GM10248 (cell line): Measurements from ENCODE around the gene MAP10.

ENCODE experiments used
- CTCF ChIA-PET: fragments of 300-600 bp; sonication (Branson Sonifier 250); formaldehyde crosslinking; extraction: SDS; loops from one replicate; lab custom pipeline; 2021; ENCODE audit warnings: antibody characterized with exemption; lab: Yijun Ruan, JAX
- POLR2A ChIA-PET: fragments of 350-650 bp; sonication (Branson Sonifier 250); formaldehyde crosslinking; extraction: SDS; loops from one replicate; lab custom pipeline; 2020; ENCODE audit warnings: antibody characterized with exemption; lab: Yijun Ruan, JAX
- DNase-seq: peaks from one replicate; pipeline ENCODE4 v3.0.0; 2012; ENCODE audit errors: extremely low spot score
- TF ChIP-seq, protein P1 (sequence below): IDR thresholded peaks from 2 replicates; pipeline ENCODE4 v1.5.1; 2012; ENCODE audit warnings: mild to moderate bottlenecking, low read depth; ENCODE audit errors: extremely low read depth, missing control alignments, control extremely low read depth

The MAP10 gene

GRCh38 chr1:232805269-232806185, at the start of gene MAP10:
Gene MAP10 (plus strand): TSS chr1:232805416. CDS start chr1:232805450, 34 bp downstream.
- POLR2A ChIA-PET: interaction anchor here (0.6 kb wide), 1 partner anchor 27 kb away, joined by 7 read pairs; no protein-coding TSS in a partner anchor
- CTCF ChIA-PET: no interaction called here
- DNase-seq: peak; percentile 88
- TF ChIP-seq, protein P1, sequence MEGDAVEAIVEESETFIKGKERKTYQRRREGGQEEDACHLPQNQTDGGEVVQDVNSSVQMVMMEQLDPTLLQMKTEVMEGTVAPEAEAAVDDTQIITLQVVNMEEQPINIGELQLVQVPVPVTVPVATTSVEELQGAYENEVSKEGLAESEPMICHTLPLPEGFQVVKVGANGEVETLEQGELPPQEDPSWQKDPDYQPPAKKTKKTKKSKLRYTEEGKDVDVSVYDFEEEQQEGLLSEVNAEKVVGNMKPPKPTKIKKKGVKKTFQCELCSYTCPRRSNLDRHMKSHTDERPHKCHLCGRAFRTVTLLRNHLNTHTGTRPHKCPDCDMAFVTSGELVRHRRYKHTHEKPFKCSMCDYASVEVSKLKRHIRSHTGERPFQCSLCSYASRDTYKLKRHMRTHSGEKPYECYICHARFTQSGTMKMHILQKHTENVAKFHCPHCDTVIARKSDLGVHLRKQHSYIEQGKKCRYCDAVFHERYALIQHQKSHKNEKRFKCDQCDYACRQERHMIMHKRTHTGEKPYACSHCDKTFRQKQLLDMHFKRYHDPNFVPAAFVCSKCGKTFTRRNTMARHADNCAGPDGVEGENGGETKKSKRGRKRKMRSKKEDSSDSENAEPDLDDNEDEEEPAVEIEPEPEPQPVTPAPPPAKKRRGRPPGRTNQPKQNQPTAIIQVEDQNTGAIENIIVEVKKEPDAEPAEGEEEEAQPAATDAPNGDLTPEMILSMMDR: no peak

DNA sequence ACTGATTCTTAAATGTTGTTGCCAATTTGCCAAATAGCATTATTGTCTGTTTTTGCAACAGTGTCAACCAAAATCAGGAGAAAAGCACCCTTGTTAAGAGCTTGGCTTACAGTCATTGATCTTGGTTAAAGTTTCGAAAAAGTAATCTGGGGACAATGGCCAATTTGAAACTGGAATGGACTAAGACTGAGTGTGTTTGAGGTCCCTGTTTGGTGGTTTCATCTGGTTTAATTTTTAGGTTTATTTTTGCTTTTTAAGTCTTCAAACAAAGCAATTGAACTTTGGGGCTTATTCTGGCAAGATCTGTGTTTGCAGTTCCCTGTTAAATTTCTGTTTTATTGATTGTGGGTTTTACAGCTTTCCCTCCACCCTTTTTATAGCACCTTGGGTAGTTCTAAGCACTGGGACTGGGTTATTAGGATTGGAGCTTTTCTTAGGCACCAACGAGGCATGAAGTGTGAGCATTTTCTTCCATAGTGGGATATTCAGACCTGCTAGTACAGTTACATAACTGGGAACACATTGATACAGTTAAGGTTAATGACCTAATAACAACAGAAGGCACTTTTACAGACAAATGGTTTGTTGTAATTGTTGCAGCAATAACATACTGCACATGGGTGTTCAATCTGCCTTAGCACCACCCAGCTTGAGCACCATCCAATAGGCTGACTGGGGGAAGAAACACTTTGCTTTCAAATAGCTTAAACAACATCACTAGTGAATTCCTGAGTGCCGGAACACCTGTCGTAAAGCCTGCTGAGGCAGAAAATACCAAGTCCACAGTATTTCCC, 40.6 kb upstream of the MAP10 start:
- ChIA-PET POLR2A (no interaction called here), CTCF (no interaction called here)
- DNase-seq: no peak
- TF ChIP-seq, protein P1: no peak

GRCh38 chr1:232765542-232765941, 39.7 kb upstream of the MAP10 start:
- POLR2A ChIA-PET: no interaction called here
- CTCF ChIA-PET: no interaction called here
- TF ChIP-seq, protein P1: no peak
- DNase-seq: no peak

GRCh38 chr1:232766241-232766890, 38.9 kb upstream of the MAP10 start:
- ChIA-PET POLR2A (no interaction called here), CTCF (no interaction called here)
- no peak for DNase-seq
- TF ChIP-seq, protein P1: no peak

DNA sequence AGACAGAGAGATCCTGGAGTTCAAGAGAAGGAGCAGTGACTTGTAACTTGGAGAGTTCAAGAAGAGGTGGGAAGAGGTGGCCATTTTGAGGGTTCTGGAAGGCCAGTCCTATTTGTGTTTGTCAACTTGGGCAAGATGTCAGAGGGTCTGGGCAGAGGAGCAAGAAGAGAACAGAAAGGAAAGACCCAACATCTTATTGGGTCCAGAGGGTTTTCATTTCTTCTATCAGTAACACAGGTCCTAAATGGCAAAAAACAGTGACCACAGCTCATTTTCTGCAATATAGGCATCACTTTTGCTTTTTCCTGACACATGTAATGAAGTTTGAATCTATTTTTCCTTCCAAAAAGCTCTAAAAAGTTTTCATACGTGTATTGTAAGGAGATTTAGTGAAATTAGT, 38.3 kb upstream of the MAP10 start:
- no peak for DNase-seq
- ChIA-PET CTCF (no interaction called here), POLR2A (no interaction called here)
- TF ChIP-seq, protein P1: no peak
